Pancreas (tissue), 10 donors: ENCODE measurements around the gene TPX2. TPM values are rescaled to one million over a fixed set of nuclear protein-coding genes. Genes with fewer than 3 reads are reported as not detected.
A peak's percentile ranks its signal among the peaks of the same experiment; 100 is the strongest.

Experiments used
- ATAC-seq, 4 donors: fragments of 200-7000 bp; cut with Tn5 transposase; one replicate each; pipeline versions ENCODE4 v1.8.0 to v1.9.1; 2020; ENCODE audit warnings: mild to moderate bottlenecking in 4 of 4, moderate library complexity in 4 of 4
- DNase-seq, 6 donors: peaks; one replicate each; pipeline ENCODE4 v3.0.0-alpha.2; 2020
- FAIRE-seq: peaks from 2 replicates; lab custom pipeline; 2012; peaks lifted over from hg19 to GRCh38; lab: Jason Lieb, UNC
- H3K27ac ChIP-seq, 4 donors: fragments of 200-600 bp; sonication (generic); 1 replicate in 3 of 4; 2 replicates in 1 of 4; pipeline versions ENCODE4 v1.5.0 to v1.8.0; 2020
- H3K27me3 ChIP-seq, 4 donors: fragments of 200-600 bp; one replicate each; pipeline ENCODE4 v1.8.0; 2021
- H3K36me3 ChIP-seq, 3 donors: fragments of 200-600 bp; sonication (generic) in 1 of 3; one replicate each; pipeline versions ENCODE4 v1.5.0 to v1.8.0; 2020 to 2021
- H3K4me1 ChIP-seq, 3 donors: fragments of 200-600 bp; one replicate each; pipeline ENCODE4 v1.8.0; 2021
- H3K4me3 ChIP-seq, 4 donors: fragments of 200-600 bp; sonication (generic) in 2 of 4; one replicate each; pipeline versions ENCODE4 v1.5.0 to v1.8.0; 2020 to 2021
- H3K9me3 ChIP-seq, 4 donors: fragments of 200-600 bp; one replicate each; pipeline ENCODE4 v1.8.0; 2021
- CTCF ChIP-seq, 4 donors: fragments of 200-600 bp; sonication (generic) in 3 of 4; IDR thresholded peaks; one replicate each; pipeline versions ENCODE4 v1.5.0 to v1.8.0; 2021; ENCODE audit warnings: antibody characterized with exemption in 4 of 4
- WGBS, 2 donors: extraction: QIAGEN DNeasy Blood & Tissue Kit; methylation state at CpG; one replicate each; pipeline ENCODE4 v1.1.7; 2013; 5-methylcytosine and 5-hydroxymethylcytosine counted together
- intact Hi-C, 3 donors: fragments of 100-400 bp; cut with DNase I; formaldehyde crosslinking; loops; one replicate each; pipeline versions ENCODE4 v1.11.1 to v1.14.2; 2022
- polyA plus RNA-seq, 2 donors: library from polyadenylated mRNA; stranded (reverse); fragments of 200-250 nt; gene quantifications; one replicate each; pipeline ENCODE4 v1.2.3, GENCODE V29; 2013
- total RNA-seq, 6 donors: library from RNA; stranded (reverse); fragmentation: NEBNext Ultra II Directional in 4 of 6; extraction: Animal tissue kit (Norgen Biotek cat#: 25700) in 4 of 6; gene quantifications; one replicate each; pipeline versions ENCODE4 v1.2.1 to v1.2.4, GENCODE V29; 2021 to 2023
- donor health status: healthy with polysubstance abuse.
- donor health status: DM: no; HTN: no; CAD: no; lungs with moderate emphysema.
- donor health status: DM: no; HTN: no; CAD: no.
- donor health status: control.
- donor health status: control.
- donor health status: Bipolar disorder and iron deficiency.
- donor health status: DM: yes; HTN: yes; CAD: no.
- donor health status: DM: no; HTN: no; CAD: no.
- donor health status: DM: no; HTN: no; CAD: no.
- donor health status: DM: yes; HTN: yes; CAD: no.

TPX2 gene
- total and polyA plus RNA-seq, 8 donors = 0.04 to 1.5 (median 0.40) TPM; not detected in 1

DNA sequence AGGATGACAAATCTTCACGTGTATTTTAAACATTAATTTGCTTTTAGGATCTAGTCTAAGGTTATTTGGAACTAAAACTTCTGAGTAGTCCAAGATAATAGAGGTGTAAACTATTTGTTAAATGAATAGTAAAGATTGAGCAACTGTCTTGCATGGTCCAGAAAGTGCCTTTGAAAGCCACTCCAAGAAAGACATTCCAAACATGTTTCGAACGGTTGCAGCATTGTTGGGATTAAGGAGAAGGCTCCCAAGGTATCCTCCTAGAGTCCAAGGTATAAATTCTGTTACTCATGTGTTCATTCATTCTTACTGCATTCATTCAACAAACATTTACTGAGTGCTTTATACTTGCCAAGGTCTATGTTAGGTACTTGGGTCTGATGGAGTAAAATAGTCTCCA is 51.3 kb downstream of the TPX2 start:
- Histone ChIP-seq H3K27ac (no peak overlapping the region), H3K36me3 (no peaks in the 10 kb centered on the region), H3K4me3 (no peak overlapping the region), H3K27me3 (no peaks in the 10 kb centered on the region), H3K4me1 (no peaks in the 10 kb centered on the region), H3K9me3 (no peaks in the 10 kb centered on the region)
- ATAC-seq (no peak), DNase-seq (no peak), FAIRE-seq (no peak)
- 93 to 95% methylated on average over 3 of the region's 3 CpGs for WGBS, 2 donors
- intact Hi-C loops = no loop called here
- no peak for TF ChIP-seq CTCF (IDR thresholded peaks at IDR 0.05)

GRCh38 chr20:31797364-31797763 is 58.3 kb downstream of the TPX2 start:
- Histone ChIP-seq H3K4me3 (no peak overlapping the region), H3K4me1 (no peaks in the 10 kb centered on the region), H3K27me3 (no peaks in the 10 kb centered on the region), H3K36me3 (no peaks in the 10 kb centered on the region), H3K27ac (no peak overlapping the region), H3K9me3 (no peaks in the 10 kb centered on the region)
- intact Hi-C loops = no loop called here
- WGBS, 2 donors = 94 to 95% methylated on average over 3 of the region's 3 CpGs
- DNase-seq = no peak
- TF ChIP-seq CTCF (IDR thresholded peaks at IDR 0.05) = no peak
- no peak for FAIRE-seq
- no peak for ATAC-seq

DNA sequence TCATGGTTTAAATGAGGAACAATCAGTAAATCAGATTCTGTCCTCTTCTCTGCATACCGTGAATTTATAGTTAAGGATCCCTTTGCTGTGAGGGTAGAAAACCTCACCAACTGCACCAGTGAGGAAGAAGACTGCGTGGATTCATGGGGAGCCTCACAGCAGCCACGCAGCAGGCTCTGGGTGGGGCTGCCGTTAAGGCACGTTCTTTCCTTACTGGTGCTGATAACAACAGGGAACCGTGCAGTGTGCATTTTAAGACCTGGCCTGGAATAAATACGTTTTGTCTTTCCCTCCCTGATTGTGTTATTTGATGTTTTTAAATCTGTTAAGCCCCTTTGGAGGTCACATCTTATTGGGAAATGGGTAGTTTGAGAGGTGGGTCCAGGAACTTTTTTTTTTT is 62.4 kb downstream of the TPX2 start:
- no peak overlapping the region for H3K4me3 ChIP-seq
- DNase-seq (no peak), FAIRE-seq (no peak), ATAC-seq (no peak)
- intact Hi-C loops = no loop called here
- no peaks in the 10 kb centered on the region for H3K4me1 ChIP-seq
- TF ChIP-seq CTCF (IDR thresholded peaks at IDR 0.05) = no peak
- no peak overlapping the region for H3K27ac ChIP-seq
- H3K27me3 ChIP-seq = no peaks in the 10 kb centered on the region
- no peaks in the 10 kb centered on the region for H3K9me3 ChIP-seq
- WGBS, 2 donors = 74 to 79% methylated on average over 7 of the region's 7 CpGs
- no peaks in the 10 kb centered on the region for H3K36me3 ChIP-seq

DNA sequence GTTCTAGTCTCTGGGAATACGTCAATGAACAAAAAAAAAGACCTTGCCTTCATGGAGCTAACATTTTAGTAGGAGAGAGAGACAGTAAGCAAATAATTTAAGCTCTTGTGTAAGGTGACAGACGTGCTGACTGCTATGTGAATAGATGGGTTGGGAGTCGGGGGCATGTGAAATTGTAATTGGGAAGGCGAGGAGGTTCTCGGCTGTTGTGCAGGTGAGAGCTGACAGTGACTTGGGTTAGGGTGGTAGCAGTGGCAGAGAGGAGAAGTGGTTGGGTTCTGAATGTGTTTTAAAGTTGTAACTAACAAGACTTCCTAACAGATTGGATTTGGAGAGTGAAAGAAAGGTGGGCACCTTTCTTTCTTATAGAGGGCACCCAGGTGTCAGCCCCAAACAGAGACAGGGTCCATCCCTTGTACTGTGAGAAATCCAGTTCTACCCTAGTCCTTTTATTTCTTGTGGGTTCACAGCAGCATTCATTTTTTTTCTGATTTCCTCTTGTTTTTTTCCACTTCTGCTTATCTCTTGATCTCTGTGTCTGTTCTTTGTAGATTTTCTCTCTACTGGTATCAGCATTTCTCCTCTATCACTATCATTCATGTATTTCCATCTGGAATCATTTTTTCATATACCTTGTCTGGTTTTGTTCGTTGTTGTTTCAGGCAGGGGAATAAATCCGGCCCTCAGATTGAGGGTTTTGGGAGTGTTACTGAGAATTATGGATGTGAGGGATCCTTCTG is 64.6 kb downstream of the TPX2 start:
- no peak for TF ChIP-seq CTCF (IDR thresholded peaks at IDR 0.05)
- Histone ChIP-seq H3K4me3 (no peak overlapping the region), H3K27me3 (no peaks in the 10 kb centered on the region), H3K36me3 (no peaks in the 10 kb centered on the region), H3K4me1 (no peaks in the 10 kb centered on the region), H3K9me3 (no peaks in the 10 kb centered on the region), H3K27ac (no peak overlapping the region)
- FAIRE-seq = no peak
- DNase-seq = no peak
- intact Hi-C loops = no loop called here
- WGBS, 2 donors = 87 to 97% methylated on average over 7 of the region's 7 CpGs
- ATAC-seq = no peak

GRCh38 chr20:31806564-31807355 is 67.7 kb downstream of the TPX2 start:
- no peak overlapping the region for H3K27ac ChIP-seq
- H3K36me3 ChIP-seq = no peaks in the 10 kb centered on the region
- FAIRE-seq (no peak), ATAC-seq (peak in 2 of 4 donors; percentile 39 to 40), DNase-seq (no peak)
- no peak for TF ChIP-seq CTCF (IDR thresholded peaks at IDR 0.05)
- 78 to 82% methylated on average over 8 of the region's 8 CpGs for WGBS, 2 donors
- H3K4me3 ChIP-seq = no peak overlapping the region
- no peaks in the 10 kb centered on the region for H3K27me3 ChIP-seq
- H3K4me1 ChIP-seq = no peaks in the 10 kb centered on the region
- H3K9me3 ChIP-seq = no peaks in the 10 kb centered on the region
- intact Hi-C loops = no loop called here
